ENCODE data around the gene TSPAN10. TPM values are rescaled to one million over a fixed set of nuclear protein-coding genes. Genes with fewer than 3 reads are reported as not detected.

The TSPAN10 gene
- total and polyA plus RNA-seq, 2 of the 8 experiments (the other 6 are each of a cell fraction or from before 2014, with no cell fraction given) = 0.99 to 1.1 TPM

DNA sequence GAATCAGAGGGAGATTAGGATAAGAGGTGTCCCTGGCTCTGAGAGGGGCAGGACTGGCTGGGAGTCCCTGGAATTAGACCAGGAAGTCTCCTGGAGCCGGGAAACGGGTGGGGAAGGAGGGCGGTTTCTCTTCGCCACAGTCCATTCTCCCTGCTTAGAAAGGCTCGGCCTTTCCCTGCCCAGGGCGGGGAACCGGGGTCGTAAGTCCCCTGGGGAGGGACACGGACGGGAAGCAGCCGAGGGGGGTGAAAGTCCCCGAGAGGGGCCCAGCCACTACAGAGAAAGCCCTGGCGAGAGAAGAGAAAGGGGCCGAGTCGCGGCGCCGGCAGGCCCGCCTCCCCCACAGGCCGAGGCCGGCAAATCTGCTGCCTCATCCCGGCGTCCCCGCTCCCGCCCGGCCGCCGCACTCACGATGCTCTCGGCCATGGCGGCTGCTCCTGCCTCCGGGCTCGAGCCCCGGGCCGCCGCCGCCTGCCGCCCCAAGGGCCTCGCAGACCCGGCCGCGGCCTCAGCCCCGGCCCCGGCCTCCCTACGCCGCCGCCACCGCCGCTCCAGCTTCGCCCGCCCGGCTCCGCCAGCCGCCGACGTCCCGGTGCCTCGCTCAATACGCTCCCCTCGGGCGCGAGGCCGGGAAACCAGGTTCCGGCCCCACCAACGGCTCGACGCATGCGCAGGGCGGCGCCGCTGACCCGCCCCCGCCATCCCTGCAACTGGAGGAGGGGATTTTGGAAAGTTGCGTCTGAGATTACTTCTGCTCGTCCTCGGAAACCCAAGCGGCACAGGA lies at the start of gene TSPAN10, which contains the start of gene NPLOC4 (continued):
- TF ChIP-seq CHD2 (IDR thresholded peaks at IDR 0.05; ENCODE audit: low read length) = no peak
- TF ChIP-seq, protein P1, sequence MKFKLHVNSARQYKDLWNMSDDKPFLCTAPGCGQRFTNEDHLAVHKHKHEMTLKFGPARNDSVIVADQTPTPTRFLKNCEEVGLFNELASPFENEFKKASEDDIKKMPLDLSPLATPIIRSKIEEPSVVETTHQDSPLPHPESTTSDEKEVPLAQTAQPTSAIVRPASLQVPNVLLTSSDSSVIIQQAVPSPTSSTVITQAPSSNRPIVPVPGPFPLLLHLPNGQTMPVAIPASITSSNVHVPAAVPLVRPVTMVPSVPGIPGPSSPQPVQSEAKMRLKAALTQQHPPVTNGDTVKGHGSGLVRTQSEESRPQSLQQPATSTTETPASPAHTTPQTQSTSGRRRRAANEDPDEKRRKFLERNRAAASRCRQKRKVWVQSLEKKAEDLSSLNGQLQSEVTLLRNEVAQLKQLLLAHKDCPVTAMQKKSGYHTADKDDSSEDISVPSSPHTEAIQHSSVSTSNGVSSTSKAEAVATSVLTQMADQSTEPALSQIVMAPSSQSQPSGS (IDR thresholded peaks at IDR 0.05; ENCODE audit: low read length) = no peak
- peak; percentile 99 for TF ChIP-seq TAF1 (IDR thresholded peaks at IDR 0.05; ENCODE audit: low read depth, low read length)
- TF ChIP-seq JUN (IDR thresholded peaks at IDR 0.05; ENCODE audit: low read depth, low read length) = peak; percentile 4; the same call in 1 of the 2 replicates
- peak; percentile 37; the same call in 1 of the 2 replicates for TF ChIP-seq TCF12 (IDR thresholded peaks at IDR 0.05; ENCODE audit: low read depth, low read length)
- no peak for TF ChIP-seq HDAC6 (IDR thresholded peaks at IDR 0.05; ENCODE audit: low read depth, low read length)
- TF ChIP-seq RFX5 (IDR thresholded peaks at IDR 0.05; ENCODE audit: borderline replicate concordance, low read depth, low read length) = no peak
- peak in 1 of 2 experiments; percentile 71; a peak in 1 of 3 replicates for TF ChIP-seq EP300 (IDR thresholded peaks at IDR 0.05; ENCODE audit: borderline replicate concordance in 1 of 2, low read depth in 2 of 2, low read length in 2 of 2)
- TF ChIP-seq CEBPB (IDR thresholded peaks at IDR 0.05; ENCODE audit: low read depth, low read length) = peak; percentile 15; the same call in 1 of the 2 replicates
- peak; percentile 93 for TF ChIP-seq NRF1 (IDR thresholded peaks at IDR 0.05; ENCODE audit: low read depth, low read length)

Measured in H1 (cell line).